Activated naive CD4-positive, alpha-beta T cell treated with anti-CD3 and anti-CD28 coated beads, Interleukin-2, amount 50 U/mL, for 72 hours (primary cell): ENCODE data around the gene RBM48. TPM values are rescaled to one million over a fixed set of nuclear protein-coding genes. Genes with fewer than 3 reads are reported as not detected.

Experiments used
- ATAC-seq, 2 donors: fragments of 150-1000 bp; cut with Tn5 transposase; 2 replicates each; pipeline ENCODE4 v1.10.0; 2021; ENCODE audit warnings: mild to moderate bottlenecking in 2 of 2, moderate library complexity in 2 of 2
- DNase-seq, 2 donors: peaks; one replicate each; pipeline ENCODE4 v3.0.0; 2021 to 2022; ENCODE audit warnings: low spot score in 2 of 2
- H3K27ac Mint-ChIP-seq, 2 donors: one replicate each; pipeline ENCODE4 v1.8.0; 2022; ENCODE audit warnings: mild to moderate bottlenecking in 2 of 2, mixed read lengths in 2 of 2
- H3K36me3 Mint-ChIP-seq, 2 donors: one replicate each; pipeline ENCODE4 v1.8.0; 2022; ENCODE audit warnings: mixed read lengths in 2 of 2
- H3K9me3 Mint-ChIP-seq, 2 donors: one replicate each; pipeline ENCODE4 v1.8.0; 2022; ENCODE audit warnings: mixed read lengths in 2 of 2
- total RNA-seq, 2 donors: library from RNA; stranded (reverse); gene quantifications; one replicate each; pipeline ENCODE4 v1.2.3, GENCODE V29; 2022

The RBM48 gene
- total RNA-seq, 2 donors from 2014 or later, result 13.2 to 22.3 TPM

- ATAC-seq (peak in 1 of 2 donors; percentile 43), DNase-seq (no peak)
- peak overlapping the region in 1 of 2 donors; percentile 53 for H3K27ac Mint-ChIP-seq
- H3K36me3 Mint-ChIP-seq, result peaks cover 30 to 56% of the 10 kb centered on the region in 2 donors
- peaks cover 0 to 3% of the 10 kb centered on the region in 2 donors for H3K9me3 Mint-ChIP-seq
Observed at GRCh38 chr7:92584953-92585352, 56.4 kb downstream of the RBM48 start.

- Mint-ChIP-seq H3K36me3 (peaks cover 30 to 46% of the 10 kb centered on the region in 2 donors), H3K9me3 (peaks cover 0 to 3% of the 10 kb centered on the region in 2 donors), H3K27ac (peak overlapping the region; percentile 5 to 69)
- no peak for DNase-seq
- no peak for ATAC-seq
Observed at GRCh38 chr7:92586403-92586802, 57.8 kb downstream of the RBM48 start.

GRCh38 chr7:92586841-92587240 is 58.2 kb downstream of the RBM48 start:
- peaks cover 30 to 46% of the 10 kb centered on the region in 2 donors for H3K36me3 Mint-ChIP-seq
- DNase-seq (no peak), ATAC-seq (no peak)
- H3K9me3 Mint-ChIP-seq, result peaks cover 0 to 3% of the 10 kb centered on the region in 2 donors
- peak overlapping the region in 1 of 2 donors; percentile 5 for H3K27ac Mint-ChIP-seq

Other genes starting within 250 kb of the RBM48 start
- gene GATAD1, start 81.3 kb upstream of the RBM48 start, total RNA-seq, result 10 to 100 TPM; 16.8 to 45.6 TPM
- gene ERVW-1, start 50.8 kb upstream of the RBM48 start, total RNA-seq, result under 1 TPM in 1 of 2 donors, not detected in 1; 0.23 TPM
- gene PEX1, start 275 bp upstream of the RBM48 start, total RNA-seq, result 10 to 100 TPM; 12.4 to 15.8 TPM
- 10 to 100 TPM; 28.4 to 34.9 TPM for gene FAM133B, start 61.6 kb downstream of the RBM48 start, total RNA-seq